Neural progenitor cell (in vitro differentiated cells): ENCODE measurements around the gene POLR2J. TPM values are rescaled to one million over a fixed set of nuclear protein-coding genes. Genes with fewer than 3 reads are reported as not detected.
"Not testable (repeated sequence)": the region's sequence is repeated elsewhere in the genome, so short reads cannot be mapped to it uniquely, and the experiment has no call there.

Experiments
- DNase-seq: peaks from one replicate; pipeline ENCODE4 v3.0.0-alpha.2; 2016; ENCODE audit warnings: low spot score
- H2AFZ ChIP-seq: fragments of 200-600 bp; sonication (generic); replicated peaks from 2 replicates; pipeline ENCODE4 v1.6.1; 2016; ENCODE audit warnings: antibody characterized with exemption
- H3F3A ChIP-seq: fragments of 200-600 bp; sonication (generic); 2 replicates; pipeline ENCODE4 v1.6.1; 2016; ENCODE audit warnings: antibody characterized with exemption, low read depth
- H3K27ac ChIP-seq: fragments of 200-600 bp; sonication (generic); 2 replicates; pipeline ENCODE4 v1.5.1; 2016; ENCODE audit warnings: mild to moderate bottlenecking
- H3K27me3 ChIP-seq: fragments of 200-600 bp; sonication (generic); 2 replicates; pipeline ENCODE4 v1.6.1; 2016; ENCODE audit warnings: mild to moderate bottlenecking, moderate library complexity
- H3K36me3 ChIP-seq: fragments of 200-600 bp; sonication (generic); 2 replicates; pipeline ENCODE4 v1.5.1; 2016
- H3K4me1 ChIP-seq: fragments of 200-600 bp; sonication (generic); 2 replicates; pipeline ENCODE4 v1.6.1; 2016; ENCODE audit warnings: mixed run types
- H3K4me2 ChIP-seq: fragments of 200-600 bp; sonication (generic); 2 replicates; pipeline ENCODE4 v1.6.1; 2016
- H3K4me3 ChIP-seq: fragments of 200-600 bp; sonication (generic); 2 replicates; pipeline ENCODE4 v1.5.1; 2016
- H3K79me2 ChIP-seq: fragments of 200-600 bp; sonication (generic); 2 replicates; pipeline ENCODE4 v1.6.1; 2016; ENCODE audit warnings: low read depth
- H3K9ac ChIP-seq: fragments of 200-600 bp; sonication (generic); 2 replicates; pipeline ENCODE4 v1.6.1; 2016
- H3K9me3 ChIP-seq: fragments of 200-600 bp; sonication (generic); 2 replicates; pipeline ENCODE4 v1.5.1; 2016; ENCODE audit warnings: low read depth
- H4K20me1 ChIP-seq: fragments of 200-600 bp; sonication (generic); 2 replicates; pipeline ENCODE4 v1.6.1; 2016; ENCODE audit warnings: low read depth
- H3K27ac Mint-ChIP-seq: 3 replicates; pipeline ENCODE4 v1.8.0; 2021; ENCODE audit warnings: mixed read lengths
- H3K27me3 Mint-ChIP-seq: 2 replicates; pipeline ENCODE4 v1.8.0; 2022; ENCODE audit warnings: low read depth, mild to moderate bottlenecking, inconsistent platforms, moderate library complexity, mixed read lengths; ENCODE audit not compliant: insufficient read depth
- H3K36me3 Mint-ChIP-seq: 3 replicates; pipeline ENCODE4 v1.8.0; 2021; ENCODE audit warnings: mixed read lengths
- H3K4me1 Mint-ChIP-seq: 3 replicates; pipeline ENCODE4 v1.8.0; 2021; ENCODE audit warnings: mixed read lengths
- H3K4me3 Mint-ChIP-seq: 3 replicates; pipeline ENCODE4 v1.8.0; 2021; ENCODE audit warnings: mild to moderate bottlenecking, moderate library complexity, mixed read lengths
- H3K9me3 Mint-ChIP-seq: 3 replicates; pipeline ENCODE4 v1.8.0; 2020; ENCODE audit warnings: mixed read lengths
- total RNA-seq: library from RNA; depleted of rRNA; stranded (reverse); fragments of >200 nt; gene quantifications from 2 replicates; pipeline ENCODE4 v1.2.3, GENCODE V29; 2015; ENCODE audit warnings: low replicate concordance

The POLR2J gene
- total RNA-seq, 1 donor from 2014 or later: 11.4 TPM

DNA sequence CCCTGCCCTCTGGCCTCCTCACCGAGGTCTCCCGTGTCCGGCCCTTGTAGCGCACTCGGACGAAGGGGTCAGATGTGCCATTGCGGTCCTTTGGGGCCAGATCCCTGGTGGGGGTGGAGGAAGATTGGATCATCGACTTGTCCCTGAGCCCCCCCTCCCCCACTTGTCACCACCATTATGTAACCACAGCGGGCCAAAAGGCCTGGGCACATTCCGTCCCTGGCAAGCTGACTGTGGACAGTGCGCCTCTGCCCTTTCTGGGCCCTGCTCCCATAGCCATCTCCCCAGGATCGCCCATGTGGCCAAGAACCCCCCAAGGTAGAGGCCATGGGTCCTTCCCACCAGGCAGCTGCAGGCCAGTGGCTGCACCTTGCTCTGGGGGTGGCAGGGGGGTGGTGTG is 24.4 kb upstream of the POLR2J start:
- H3K9me3 Mint-ChIP-seq, H3K36me3 Mint-ChIP-seq, H3K4me3 ChIP-seq, H4K20me1 ChIP-seq, H3K27ac Mint-ChIP-seq, H3K9ac ChIP-seq, H3K4me3 Mint-ChIP-seq, H3K36me3 ChIP-seq, H3K27me3 ChIP-seq, H3K27me3 Mint-ChIP-seq, DNase-seq, H3K27ac ChIP-seq, H3K4me1 ChIP-seq, H3K79me2 ChIP-seq, H3K4me2 ChIP-seq, H2AFZ ChIP-seq, H3K4me1 Mint-ChIP-seq, H3K9me3 ChIP-seq, H3F3A ChIP-seq: not testable (repeated sequence)

DNA sequence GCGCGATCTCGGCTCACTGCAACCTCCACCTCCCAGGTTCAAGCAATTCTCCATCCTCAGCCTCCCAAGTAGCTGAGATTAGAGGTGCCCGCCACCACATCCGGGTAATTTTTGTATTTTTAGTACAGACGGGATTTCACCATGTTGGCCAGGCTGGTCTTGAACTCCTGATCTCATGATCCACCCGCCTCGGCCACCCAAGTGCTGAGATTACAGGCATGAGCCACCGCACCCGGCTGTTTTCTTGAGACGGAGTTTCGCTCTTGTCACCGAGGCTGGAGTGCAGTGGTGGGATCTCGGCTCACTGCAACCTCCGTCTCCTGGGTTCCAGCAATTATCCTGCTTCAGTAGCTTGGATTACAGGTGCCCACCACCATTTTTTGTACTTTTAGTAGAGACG is 19.6 kb upstream of the POLR2J start:
- H2AFZ ChIP-seq, H4K20me1 ChIP-seq, H3K36me3 ChIP-seq, H3K4me3 ChIP-seq, H3K27me3 Mint-ChIP-seq, H3F3A ChIP-seq, H3K4me1 ChIP-seq, H3K4me1 Mint-ChIP-seq, H3K27ac ChIP-seq, H3K79me2 ChIP-seq, DNase-seq, H3K27ac Mint-ChIP-seq, H3K4me2 ChIP-seq, H3K4me3 Mint-ChIP-seq, H3K36me3 Mint-ChIP-seq, H3K9me3 ChIP-seq, H3K27me3 ChIP-seq, H3K9me3 Mint-ChIP-seq, H3K9ac ChIP-seq: not testable (repeated sequence)

- not testable (repeated sequence) for H3K9ac ChIP-seq, H3K79me2 ChIP-seq
Measured at GRCh38 chr7:102497308-102497707, 18.6 kb upstream of the POLR2J start.

GRCh38 chr7:102496861-102497260 is 18.1 kb upstream of the POLR2J start:
- not testable (repeated sequence) for H3K27ac Mint-ChIP-seq, H4K20me1 ChIP-seq, DNase-seq, H3K36me3 Mint-ChIP-seq, H3K4me3 ChIP-seq, H3K27me3 Mint-ChIP-seq, H3K4me1 Mint-ChIP-seq, H3K36me3 ChIP-seq, H3K9me3 ChIP-seq, H3K9ac ChIP-seq, H3K9me3 Mint-ChIP-seq, H2AFZ ChIP-seq, H3K79me2 ChIP-seq, H3K4me3 Mint-ChIP-seq, H3K27me3 ChIP-seq, H3K4me2 ChIP-seq, H3K4me1 ChIP-seq, H3F3A ChIP-seq, H3K27ac ChIP-seq

More at GRCh38 chr7:102497308-102497707, 18.6 kb upstream of the POLR2J start:
- not testable (repeated sequence) for H3K9me3 Mint-ChIP-seq, H3K4me2 ChIP-seq, H3K27me3 Mint-ChIP-seq, H3K4me3 ChIP-seq, H3K36me3 ChIP-seq, H3K9me3 ChIP-seq, H3K4me3 Mint-ChIP-seq, H2AFZ ChIP-seq, DNase-seq, H3F3A ChIP-seq, H3K27me3 ChIP-seq, H3K27ac Mint-ChIP-seq, H4K20me1 ChIP-seq, H3K27ac ChIP-seq, H3K4me1 Mint-ChIP-seq, H3K36me3 Mint-ChIP-seq, H3K4me1 ChIP-seq

- H3K4me1 ChIP-seq, H3F3A ChIP-seq, H2AFZ ChIP-seq, H4K20me1 ChIP-seq, H3K9ac ChIP-seq, H3K4me3 ChIP-seq, H3K27ac ChIP-seq, H3K27ac Mint-ChIP-seq, H3K4me2 ChIP-seq, H3K27me3 ChIP-seq, H3K9me3 ChIP-seq, DNase-seq, H3K79me2 ChIP-seq, H3K4me3 Mint-ChIP-seq, H3K36me3 ChIP-seq, H3K4me1 Mint-ChIP-seq, H3K27me3 Mint-ChIP-seq, H3K36me3 Mint-ChIP-seq, H3K9me3 Mint-ChIP-seq: not testable (repeated sequence)
Measured at GRCh38 chr7:102494473-102495149, 15.9 kb upstream of the POLR2J start.

DNA sequence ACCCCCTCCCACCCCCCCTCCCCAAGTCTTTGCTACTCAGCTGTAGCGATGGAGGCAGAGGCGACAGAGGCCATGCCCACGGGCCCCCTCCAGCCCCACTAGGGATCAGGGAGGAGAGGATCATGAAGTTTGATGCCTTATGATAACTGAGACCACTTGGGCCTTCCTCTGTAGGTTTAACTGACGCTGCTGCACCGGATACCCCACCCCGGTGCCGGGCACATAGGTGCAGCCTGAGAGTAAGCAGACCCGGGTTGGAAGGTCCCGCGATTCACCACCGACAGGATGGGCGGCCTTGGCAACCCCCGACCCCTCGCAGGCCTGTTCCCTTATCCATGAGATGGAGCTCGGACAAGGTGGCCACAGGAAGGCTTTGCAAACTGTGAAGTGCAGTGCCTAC is 15.3 kb upstream of the POLR2J start:
- not testable (repeated sequence) for H3K27me3 Mint-ChIP-seq, H3K79me2 ChIP-seq, H3K4me2 ChIP-seq, H3K4me3 Mint-ChIP-seq, DNase-seq, H3K27ac Mint-ChIP-seq, H3F3A ChIP-seq, H3K9me3 Mint-ChIP-seq, H3K4me1 Mint-ChIP-seq, H3K27me3 ChIP-seq, H4K20me1 ChIP-seq, H3K36me3 ChIP-seq, H3K4me3 ChIP-seq, H3K4me1 ChIP-seq, H3K27ac ChIP-seq, H3K9ac ChIP-seq, H2AFZ ChIP-seq, H3K9me3 ChIP-seq, H3K36me3 Mint-ChIP-seq

DNA sequence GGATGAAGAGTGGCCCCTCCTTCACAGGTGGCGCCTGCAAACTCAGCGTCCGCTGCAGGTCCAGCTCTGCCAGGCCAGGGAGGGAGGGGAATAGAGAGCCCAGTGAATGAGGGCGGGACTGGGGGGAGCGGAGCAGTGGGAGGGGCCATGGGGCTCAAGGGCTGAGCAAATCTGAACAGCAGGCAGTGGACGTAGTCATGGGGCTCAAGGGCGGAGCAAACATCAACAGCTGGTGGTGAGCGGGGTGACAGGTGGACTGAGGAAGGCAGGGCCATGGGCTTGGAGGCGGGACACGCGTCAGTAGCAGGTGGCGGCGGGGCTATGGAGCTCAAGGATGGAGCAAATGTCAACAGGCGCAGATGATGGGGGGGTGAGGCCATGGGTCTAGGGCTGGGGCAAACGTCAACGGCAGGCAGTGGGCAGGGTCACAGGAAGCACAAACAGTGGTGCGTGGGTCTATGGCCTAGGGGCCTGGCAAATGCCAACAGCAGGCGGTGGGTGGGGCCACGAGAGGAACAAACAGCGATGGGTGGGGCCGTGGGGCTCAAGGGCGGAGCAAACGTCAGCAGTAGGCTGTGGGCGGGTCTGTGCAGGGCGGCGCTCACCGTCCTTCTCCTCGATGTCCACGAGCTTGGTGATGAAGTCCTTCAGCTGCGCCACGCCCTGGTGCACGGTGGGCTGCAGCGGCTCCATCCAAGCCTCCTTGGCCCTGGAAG is 14.7 kb upstream of the POLR2J start:
- H3K4me3 ChIP-seq, H3K9me3 ChIP-seq, H3K4me1 ChIP-seq, H4K20me1 ChIP-seq, H3F3A ChIP-seq, DNase-seq, H3K27ac ChIP-seq, H2AFZ ChIP-seq, H3K36me3 Mint-ChIP-seq, H3K27me3 Mint-ChIP-seq, H3K4me2 ChIP-seq, H3K4me1 Mint-ChIP-seq, H3K9me3 Mint-ChIP-seq, H3K9ac ChIP-seq, H3K4me3 Mint-ChIP-seq, H3K27ac Mint-ChIP-seq, H3K79me2 ChIP-seq, H3K36me3 ChIP-seq, H3K27me3 ChIP-seq: not testable (repeated sequence)

DNA sequence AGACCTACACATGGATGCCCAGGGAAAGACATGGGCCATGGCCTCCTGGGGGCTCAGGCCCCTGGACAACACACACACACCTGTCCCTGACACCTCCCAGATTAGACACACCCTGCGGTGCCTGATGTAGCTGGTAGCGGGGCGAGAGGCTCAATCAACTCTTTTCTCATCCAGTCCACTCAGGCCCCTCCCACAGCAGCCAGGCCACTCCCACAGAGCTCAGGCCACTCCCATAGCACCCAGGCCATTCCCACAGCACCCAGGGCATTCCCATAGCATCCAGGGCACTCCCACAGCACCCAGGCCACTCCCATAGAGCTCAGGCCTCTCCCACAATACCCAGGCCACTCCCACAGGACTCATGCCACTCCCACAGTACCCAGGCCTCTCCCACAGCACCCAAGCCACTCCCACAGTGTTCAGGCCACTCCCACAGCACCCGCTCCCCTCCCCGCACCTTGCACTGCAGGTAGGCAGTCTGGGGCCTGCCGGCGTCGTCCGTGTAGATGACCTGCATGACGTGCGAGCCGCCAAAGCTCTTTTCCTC is 11.9 kb upstream of the POLR2J start:
- H3K4me1 Mint-ChIP-seq, H3K9me3 ChIP-seq, DNase-seq, H4K20me1 ChIP-seq, H3K4me1 ChIP-seq, H3K27me3 Mint-ChIP-seq, H3K4me3 ChIP-seq, H3K27ac Mint-ChIP-seq, H3K4me3 Mint-ChIP-seq, H3K36me3 Mint-ChIP-seq, H3K27me3 ChIP-seq, H3K4me2 ChIP-seq, H3K27ac ChIP-seq, H3K79me2 ChIP-seq, H3K9ac ChIP-seq, H3K36me3 ChIP-seq, H3K9me3 Mint-ChIP-seq, H2AFZ ChIP-seq, H3F3A ChIP-seq: not testable (repeated sequence)
